Muscle of leg (tissue), 11 donors: ENCODE measurements around the gene MARK2. TPM values are rescaled to one million over a fixed set of nuclear protein-coding genes. Genes with fewer than 3 reads are reported as not detected.

ENCODE experiments used
- DNase-seq: peaks from one replicate; pipeline ENCODE4 v3.0.0; 2013
- H3K27ac ChIP-seq: one replicate; pipeline ENCODE4 v1.5.1; 2013; ENCODE audit warnings: mild to moderate bottlenecking, low read length, control low read depth
- H3K27me3 ChIP-seq: one replicate; pipeline ENCODE4 v1.6.1; 2013; ENCODE audit warnings: low read length; ENCODE audit not compliant: control insufficient read depth, insufficient read depth
- H3K36me3 ChIP-seq: one replicate; pipeline ENCODE4 v1.6.1; 2013; ENCODE audit warnings: low read length; ENCODE audit not compliant: control insufficient read depth, insufficient read depth
- H3K4me1 ChIP-seq: one replicate; pipeline ENCODE4 v1.6.1; 2013; ENCODE audit warnings: low read length; ENCODE audit not compliant: control insufficient read depth, insufficient read depth
- H3K4me3 ChIP-seq: one replicate; pipeline ENCODE4 v1.5.1; 2013; ENCODE audit warnings: low read length, control low read depth
- H3K9me3 ChIP-seq: replicated peaks from 2 replicates; pipeline ENCODE4 v1.6.1; 2013; ENCODE audit warnings: low read depth, low read length; ENCODE audit not compliant: control insufficient read depth
- WGBS: methylation state at CpG from one replicate; pipeline ENCODE4 v1.1.5; 2013; ENCODE audit warnings: missing lambda C conversion rate; ENCODE audit not compliant: insufficient coverage; 5-methylcytosine and 5-hydroxymethylcytosine counted together
- polyA plus RNA-seq, 8 donors: library from polyadenylated mRNA; unstranded; fragments of 120-200 nt; gene quantifications; one replicate each; pipeline versions ENCODE4 v1.2.1 to v1.2.3, GENCODE V29; 2013; ENCODE audit warnings: inconsistent platforms in 1 of 8, low replicate concordance in 1 of 8; ENCODE audit not compliant: insufficient read length in 8 of 8, insufficient read depth in 1 of 8
- total RNA-seq: library from RNA; stranded (reverse); fragments of 120-200 nt; gene quantifications from one replicate; pipeline ENCODE4 v1.2.4, GENCODE V29; 2013

Gene MARK2
- total and polyA plus RNA-seq, 9 donors = 7.4 to 22.7 (median 18.1) TPM

- Histone ChIP-seq H3K27me3 (no peaks in the 10 kb centered on the region), H3K9me3 (no peaks in the 10 kb centered on the region), H3K36me3 (peaks cover 11% of the 10 kb centered on the region), H3K27ac (no peak overlapping the region), H3K4me1 (peaks cover 36% of the 10 kb centered on the region), H3K4me3 (no peak overlapping the region)
- 80% methylated on average over 1 of the region's 6 CpGs for WGBS
- DNase-seq = no peak
These were observed 101.9 kb downstream of the MARK2 start for GRCh38 chr11:63940786-63941185.

- no peak overlapping the region for H3K4me3 ChIP-seq
- H3K4me1 ChIP-seq = peaks cover 39% of the 10 kb centered on the region
- no peaks in the 10 kb centered on the region for H3K27me3 ChIP-seq
- peaks cover 21% of the 10 kb centered on the region for H3K36me3 ChIP-seq
- no CpG with 5 or more reads among the region's 4 CpGs for whole genome bisulfite sequencing
- no peak overlapping the region for H3K27ac ChIP-seq
- DNase-seq = no peak
- H3K9me3 ChIP-seq = no peaks in the 10 kb centered on the region
These were observed 103.0 kb downstream of the MARK2 start for GRCh38 chr11:63941901-63942300.

GRCh38 chr11:63942803-63943202 is 103.9 kb downstream of the MARK2 start:
- H3K27me3 ChIP-seq = no peaks in the 10 kb centered on the region
- no CpG with 5 or more reads among the region's 3 CpGs for WGBS

GRCh38 chr11:63944987-63945386 is 106.1 kb downstream of the MARK2 start:
- 25% methylated on average over 8 of the region's 8 CpGs for WGBS
- Histone ChIP-seq H3K36me3 (peaks cover 38% of the 10 kb centered on the region), H3K4me1 (peaks cover 27% of the 10 kb centered on the region), H3K27me3 (no peaks in the 10 kb centered on the region), H3K9me3 (no peaks in the 10 kb centered on the region), H3K27ac (peak overlapping the region; percentile 87), H3K4me3 (no peak overlapping the region)
- DNase-seq = peak; percentile 81

More at GRCh38 chr11:63942803-63943202, 103.9 kb downstream of the MARK2 start:
- Histone ChIP-seq H3K4me1 (peaks cover 39% of the 10 kb centered on the region), H3K36me3 (peaks cover 26% of the 10 kb centered on the region), H3K4me3 (no peak overlapping the region), H3K9me3 (no peaks in the 10 kb centered on the region), H3K27ac (no peak overlapping the region)
- DNase-seq = no peak

- DNase-seq = peak; percentile 87
- Histone ChIP-seq H3K27ac (peak overlapping the region; percentile 87), H3K4me1 (peaks cover 24% of the 10 kb centered on the region), H3K4me3 (peak overlapping the region; percentile 1), H3K36me3 (peaks cover 39% of the 10 kb centered on the region), H3K9me3 (no peaks in the 10 kb centered on the region), H3K27me3 (no peaks in the 10 kb centered on the region)
- WGBS = 27% methylated on average over 6 of the region's 14 CpGs
These were observed 106.7 kb downstream of the MARK2 start for GRCh38 chr11:63945477-63946163.

- H3K4me1 ChIP-seq = no peaks in the 10 kb centered on the region
- peaks cover 65% of the 10 kb centered on the region for H3K36me3 ChIP-seq
- H3K9me3 ChIP-seq = no peaks in the 10 kb centered on the region
- H3K27ac ChIP-seq = no peak overlapping the region
- H3K4me3 ChIP-seq = no peak overlapping the region
- DNase-seq = no peak
- no peaks in the 10 kb centered on the region for H3K27me3 ChIP-seq
- WGBS = 76% methylated on average over 19 of the region's 20 CpGs
These were observed 113.0 kb downstream of the MARK2 start for GRCh38 chr11:63951779-63952536.

- Histone ChIP-seq H3K27me3 (no peaks in the 10 kb centered on the region), H3K36me3 (peaks cover 65% of the 10 kb centered on the region), H3K4me3 (no peak overlapping the region), H3K9me3 (no peaks in the 10 kb centered on the region), H3K27ac (no peak overlapping the region), H3K4me1 (no peaks in the 10 kb centered on the region)
- no peak for DNase-seq
- WGBS = no CpG with 5 or more reads among the region's 4 CpGs
These were observed 113.7 kb downstream of the MARK2 start for GRCh38 chr11:63952570-63952969.

- Histone ChIP-seq H3K4me3 (no peak overlapping the region), H3K4me1 (peaks cover 24% of the 10 kb centered on the region), H3K27ac (no peak overlapping the region), H3K36me3 (peaks cover 43% of the 10 kb centered on the region), H3K9me3 (no peaks in the 10 kb centered on the region), H3K27me3 (no peaks in the 10 kb centered on the region)
- WGBS = 79% methylated on average over 2 of the region's 5 CpGs
- DNase-seq = no peak
These were observed 119.1 kb downstream of the MARK2 start for GRCh38 chr11:63958008-63958407.
